ENCODE measurements around the gene SCGB1D1.

The SCGB1D1 gene

GRCh38 chr11:62186195-62186594, 3.8 kb upstream of the SCGB1D1 start:
- TF ChIP-seq REST (IDR thresholded peaks at IDR 0.05; ENCODE audit: insufficient read depth in 1 of 2, low read depth in 2 of 2, low read length in 2 of 2) (no peak), POLR2AphosphoS5 (IDR thresholded peaks at IDR 0.05; ENCODE audit: low read depth, low read length) (no peak), TAF1 (IDR thresholded peaks at IDR 0.05; ENCODE audit: borderline replicate concordance, insufficient read depth, low read length) (no peak), SIN3A (IDR thresholded peaks at IDR 0.05; ENCODE audit: borderline replicate concordance, insufficient read depth, low read length) (no peak), FOXP2 (optimal IDR thresholded peaks at IDR 0.05; ENCODE audit: borderline replicate concordance, extremely low read depth, extremely low read length, insufficient read depth) (no peak)

DNA sequence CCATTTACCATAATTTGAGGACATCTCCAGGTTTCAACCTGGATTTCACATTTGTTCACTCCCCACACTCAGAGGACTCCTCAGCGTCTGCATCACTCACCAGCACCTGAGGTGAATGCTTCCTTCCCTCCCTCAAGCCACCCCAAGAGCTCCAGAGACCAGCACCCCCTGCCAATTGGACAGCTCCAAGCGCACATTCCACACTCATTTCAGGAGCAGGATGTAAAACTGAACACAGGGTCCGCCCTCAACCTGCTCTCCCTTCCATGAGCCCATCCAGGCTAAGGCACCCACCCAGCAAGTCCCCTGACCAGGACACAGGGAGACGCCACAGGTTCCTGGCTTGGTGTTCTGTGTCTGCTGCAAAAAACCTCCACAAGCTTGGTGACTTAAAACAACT, 3.9 kb downstream of the SCGB1D1 start:
- TF ChIP-seq FOXP2 (optimal IDR thresholded peaks at IDR 0.05; ENCODE audit: borderline replicate concordance, extremely low read depth, extremely low read length, insufficient read depth) (no peak), POLR2AphosphoS5 (IDR thresholded peaks at IDR 0.05; ENCODE audit: low read depth, low read length) (no peak), SIN3A (IDR thresholded peaks at IDR 0.05; ENCODE audit: borderline replicate concordance, insufficient read depth, low read length) (no peak), TAF1 (IDR thresholded peaks at IDR 0.05; ENCODE audit: borderline replicate concordance, insufficient read depth, low read length) (no peak), REST (IDR thresholded peaks at IDR 0.05; ENCODE audit: insufficient read depth in 1 of 2, low read depth in 2 of 2, low read length in 2 of 2) (peak; percentile 75 to 92)

- TF ChIP-seq REST (IDR thresholded peaks at IDR 0.05; ENCODE audit: insufficient read depth in 1 of 2, low read depth in 2 of 2, low read length in 2 of 2): no peak
- no peak for TF ChIP-seq FOXP2 (optimal IDR thresholded peaks at IDR 0.05; ENCODE audit: borderline replicate concordance, extremely low read depth, extremely low read length, insufficient read depth)
- no peak for TF ChIP-seq POLR2AphosphoS5 (IDR thresholded peaks at IDR 0.05; ENCODE audit: low read depth, low read length)
- TF ChIP-seq SIN3A (IDR thresholded peaks at IDR 0.05; ENCODE audit: borderline replicate concordance, insufficient read depth, low read length): no peak
- TF ChIP-seq TAF1 (IDR thresholded peaks at IDR 0.05; ENCODE audit: borderline replicate concordance, insufficient read depth, low read length): no peak
These were observed 5.9 kb downstream of the SCGB1D1 start for GRCh38 chr11:62195945-62196344.

- no peak for TF ChIP-seq REST (IDR thresholded peaks at IDR 0.05; ENCODE audit: insufficient read depth in 1 of 2, low read depth in 2 of 2, low read length in 2 of 2)
These were observed 11.4 kb downstream of the SCGB1D1 start for GRCh38 chr11:62201376-62201775.

DNA sequence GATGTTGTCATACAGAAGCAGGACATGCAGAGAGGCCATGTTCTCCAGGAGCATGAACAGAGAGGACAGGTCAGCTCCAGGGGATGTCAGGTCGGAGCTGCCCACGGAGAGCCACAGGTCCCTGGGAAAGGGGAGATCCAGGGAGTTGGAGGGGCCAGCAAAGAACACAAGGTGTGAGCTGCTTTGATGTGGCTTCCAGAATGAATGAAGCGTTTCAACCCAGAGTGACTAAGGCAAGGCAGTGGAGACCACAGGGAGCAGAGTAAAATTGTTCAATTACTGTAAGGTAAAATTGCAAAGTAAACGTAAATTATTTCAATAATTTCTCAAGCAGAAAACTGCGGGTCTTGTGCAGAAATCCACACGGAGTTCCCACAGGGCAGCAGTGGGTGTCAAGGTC, 12.9 kb downstream of the SCGB1D1 start:
- no peak for TF ChIP-seq POLR2AphosphoS5 (IDR thresholded peaks at IDR 0.05; ENCODE audit: low read depth, low read length)

All from PFSK-1 (cell line).